GM12892 (cell line): ENCODE results near the gene MYO10.

Source experiments
- POLR2A ChIP-seq: IDR thresholded peaks from 2 replicates; pipeline ENCODE4 v1.6.1; 2011; ENCODE audit warnings: low read depth, low read length, control low read depth
- POLR2AphosphoS5 ChIP-seq: IDR thresholded peaks from 2 replicates; pipeline ENCODE4 v1.6.1; 2011; ENCODE audit warnings: low read depth, low read length, control low read depth
- TAF1 ChIP-seq: IDR thresholded peaks from 2 replicates; pipeline ENCODE4 v1.6.1; 2011; ENCODE audit warnings: low read depth, mild to moderate bottlenecking, control low read depth, low read length, borderline replicate concordance

DNA sequence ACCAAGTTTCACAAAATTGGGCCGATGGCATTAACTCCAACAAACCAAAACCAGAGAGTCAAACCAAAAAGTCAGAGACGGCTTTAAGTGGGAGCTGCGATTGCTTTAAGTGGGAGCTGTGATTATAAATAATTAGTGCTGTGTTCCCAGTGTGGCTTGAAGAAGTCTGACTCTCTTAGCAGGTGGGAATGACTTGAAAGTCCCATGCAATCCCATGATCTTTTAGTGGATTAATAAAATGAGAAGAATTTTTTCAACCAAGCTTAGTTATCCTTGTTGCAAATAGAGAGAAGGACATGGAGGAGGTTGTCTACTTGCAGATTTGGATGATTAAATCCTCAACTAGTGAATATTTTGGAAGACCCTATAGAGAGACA is 68.5 kb downstream of the MYO10 start:
- no peak for TF ChIP-seq POLR2A
- TF ChIP-seq POLR2AphosphoS5 = no peak
- no peak for TF ChIP-seq TAF1
